B cell (primary cell): ENCODE results near the gene TMIGD2. TPM values are rescaled to one million over a fixed set of nuclear protein-coding genes. Genes with fewer than 3 reads are reported as not detected.

ENCODE experiments used
- ATAC-seq: fragments of 200-7000 bp; cut with Tn5 transposase; one replicate; pipeline ENCODE4 v1.10.0; 2021; ENCODE audit warnings: low read depth, mild to moderate bottlenecking, moderate number of reproducible peaks, moderate library complexity
- CTCF ChIA-PET: fragments of 350-600 bp; sonication (Branson Sonifier 250); formaldehyde crosslinking; loops from one replicate; lab custom pipeline; 2021; ENCODE audit warnings: antibody characterized with exemption, inconsistent platforms; lab: Charles Lee
- POLR2A ChIA-PET: fragments of 350-600 bp; sonication (Branson Sonifier 250); formaldehyde crosslinking; loops from one replicate; lab custom pipeline; 2021; ENCODE audit warnings: antibody characterized with exemption; lab: Charles Lee
- DNase-seq: peaks from one replicate; pipeline ENCODE4 v3.0.0; 2013
- H2AFZ ChIP-seq: 2 replicates; pipeline ENCODE4 v1.6.1; 2012; ENCODE audit warnings: mild to moderate bottlenecking, low read depth, low read length; ENCODE audit not compliant: insufficient read depth, poor library complexity, severe bottlenecking
- H3K27ac ChIP-seq, 2 donors: 1 replicate in 1 of 2; 2 replicates in 1 of 2; pipeline ENCODE4 v1.5.1; 2012 to 2013; ENCODE audit warnings: low read length in 2 of 2, mild to moderate bottlenecking in 2 of 2, moderate library complexity in 1 of 2
- H3K27me3 ChIP-seq, 4 experiments: fragments of 200-600 bp in 1 of 4; sonication (generic) in 1 of 4; replicated peaks in 1 of 4; 1 replicate in 2 of 4; 2 replicates in 2 of 4; pipeline versions ENCODE4 v1.6.1 to v1.7.0; 2013 to 2016; ENCODE audit warnings: low read length in 3 of 4, mild to moderate bottlenecking in 2 of 4, mixed read lengths in 1 of 4, moderate library complexity in 1 of 4; ENCODE audit not compliant: insufficient read depth in 4 of 4, control insufficient read depth in 3 of 4; ENCODE audit errors: control extremely low read depth in 1 of 4
- H3K36me3 ChIP-seq, 2 experiments: replicated peaks in 1 of 2; 1 replicate in 1 of 2; 2 replicates in 1 of 2; pipeline versions ENCODE4 v1.6.1 to v1.7.1; 2013; ENCODE audit warnings: low read length in 1 of 2; ENCODE audit not compliant: insufficient read depth in 2 of 2, control insufficient read depth in 1 of 2; ENCODE audit errors: control extremely low read depth in 1 of 2, extremely low read depth in 1 of 2
- H3K4me1 ChIP-seq, 2 donors: fragments of 200-600 bp in 1 of 2; sonication (generic) in 1 of 2; 1 replicate in 1 of 2; 2 replicates in 1 of 2; pipeline versions ENCODE4 v1.5.1 to v1.6.1; 2013 to 2017; ENCODE audit warnings: low read length in 2 of 2; ENCODE audit not compliant: control insufficient read depth in 2 of 2, insufficient read depth in 2 of 2
- H3K4me2 ChIP-seq: replicated peaks from 2 replicates; pipeline ENCODE3; 2012; ENCODE audit warnings: mild to moderate bottlenecking, low read depth, low read length; ENCODE audit not compliant: poor library complexity, severe bottlenecking
- H3K4me3 ChIP-seq, 5 experiments: fragments of 200-600 bp in 1 of 5; sonication (generic) in 1 of 5; 1 replicate in 3 of 5; 2 replicates in 2 of 5; pipeline versions ENCODE4 v1.5.1 to v1.7.0; 2011 to 2016; ENCODE audit warnings: low read length in 4 of 5, mild to moderate bottlenecking in 4 of 5, low read depth in 2 of 5, control low read depth in 1 of 5, moderate library complexity in 1 of 5; ENCODE audit not compliant: insufficient read depth in 1 of 5; ENCODE audit errors: control extremely low read depth in 1 of 5, extremely low read depth in 1 of 5
- H3K79me2 ChIP-seq: fragments of 200-600 bp; sonication (generic); one replicate; pipeline ENCODE4 v1.6.0; 2016; ENCODE audit warnings: low read length; ENCODE audit not compliant: control insufficient read depth, insufficient read depth
- H3K9ac ChIP-seq: fragments of 200-600 bp; sonication (generic); 2 replicates; pipeline ENCODE4 v1.6.1; 2017; ENCODE audit warnings: mild to moderate bottlenecking, low read length, moderate library complexity
- H3K9me3 ChIP-seq, 3 donors: one replicate each; pipeline versions ENCODE4 v1.6.1 to v1.7.1; 2013; ENCODE audit warnings: low read length in 2 of 3; ENCODE audit not compliant: control insufficient read depth in 2 of 3, insufficient read depth in 1 of 3; ENCODE audit errors: control extremely low read depth in 1 of 3
- H4K20me1 ChIP-seq: 2 replicates; pipeline ENCODE4 v1.6.0; 2012; ENCODE audit warnings: mild to moderate bottlenecking, low read length; ENCODE audit not compliant: insufficient read depth, control insufficient read depth, poor library complexity, severe bottlenecking
- H3K27ac Mint-ChIP-seq: one replicate; pipeline ENCODE4 v1.8.0; 2021; ENCODE audit warnings: mixed read lengths
- H3K27me3 Mint-ChIP-seq: one replicate; pipeline ENCODE4 v1.8.0; 2021; ENCODE audit warnings: mixed read lengths
- H3K4me1 Mint-ChIP-seq: one replicate; pipeline ENCODE4 v1.8.0; 2021; ENCODE audit warnings: mixed read lengths
- H3K4me3 Mint-ChIP-seq: one replicate; pipeline ENCODE4 v1.8.0; 2021; ENCODE audit warnings: mixed read lengths
- H3K9me3 Mint-ChIP-seq: one replicate; pipeline ENCODE4 v1.8.0; 2022; ENCODE audit warnings: mixed read lengths; ENCODE audit not compliant: insufficient read depth
- CTCF ChIP-seq: fragments of 200-600 bp; IDR thresholded peaks from one replicate; pipeline ENCODE4 v1.8.0; 2022; ENCODE audit warnings: antibody characterized with exemption, mild to moderate bottlenecking
- EZH2 ChIP-seq: IDR thresholded peaks from 2 replicates; pipeline ENCODE4 v1.6.1; 2012; ENCODE audit warnings: borderline replicate concordance, low read depth, mild to moderate bottlenecking, moderate library complexity, low read length; ENCODE audit not compliant: insufficient read depth, poor library complexity, severe bottlenecking
- WGBS: methylation state at CpG from one replicate; pipeline ENCODE4 v1.1.5; 2013; ENCODE audit warnings: missing lambda C conversion rate; ENCODE audit not compliant: insufficient coverage; 5-methylcytosine and 5-hydroxymethylcytosine counted together
- intact Hi-C: fragments of 100-400 bp; cut with micrococcal nuclease; formaldehyde crosslinking; loops from one replicate; pipeline ENCODE4 v1.10.0; 2022
- polyA plus RNA-seq: library from polyadenylated mRNA; depleted of rRNA; stranded (reverse); fragments of >200 nt; gene quantifications from 2 replicates; pipeline ENCODE4 v1.2.3, GENCODE V29; 2012
- total RNA-seq, 2 donors: library from RNA; stranded (reverse); fragments of 120-200 nt in 1 of 2; gene quantifications; 1 replicate in 1 of 2; 2 replicates in 1 of 2; pipeline versions ENCODE4 v1.2.3 to v1.2.4, GENCODE V29; 2013 to 2022

The TMIGD2 gene
- total and polyA plus RNA-seq, 2 donors (not counting 1 experiment from before 2014, with no cell fraction given) = 0.24 TPM; not detected in 1

GRCh38 chr19:4266253-4267000 is 35.8 kb downstream of the TMIGD2 start:
- H3K4me2 ChIP-seq = no peak overlapping the region
- peaks cover 0 to 11% of the 10 kb centered on the region in 2 donors for H3K4me1 ChIP-seq
- H3K27ac ChIP-seq = no peak overlapping the region
- H3K9me3 ChIP-seq = no peaks in the 10 kb centered on the region
- H3K79me2 ChIP-seq = no peaks in the 10 kb centered on the region
- Mint-ChIP-seq H3K4me3 (no peak overlapping the region), H3K27ac (no peak overlapping the region), H3K4me1 (peaks cover 12% of the 10 kb centered on the region), H3K27me3 (no peaks in the 10 kb centered on the region), H3K9me3 (no peaks in the 10 kb centered on the region)
- no peak for TF ChIP-seq CTCF
- TF ChIP-seq EZH2 = no peak
- H2AFZ ChIP-seq = no peak overlapping the region
- H3K9ac ChIP-seq = no peak overlapping the region
- H3K27me3 ChIP-seq = no peaks in the 10 kb centered on the region
- intact Hi-C loops = no loop called here
- ChIA-PET CTCF (interaction anchor here (0.7 to 8.1 kb wide), 13 partner anchors 9 to 370 kb away, joined by 3 to 89 read pairs (median 5); partner anchors contain the start of genes CHAF1A, HDGFL2, MPND and SH3GL1), POLR2A (interaction anchor here (1.2 kb wide), 1 partner anchor 134 kb away, joined by 3 read pairs; the partner anchor contains the start of gene SH3GL1)
- peaks cover 0 to 64% of the 10 kb centered on the region in 2 experiments for H3K36me3 ChIP-seq
- no peak overlapping the region for H3K4me3 ChIP-seq
- ATAC-seq (no peak), DNase-seq (no peak)
- peaks cover 9% of the 10 kb centered on the region for H4K20me1 ChIP-seq
- WGBS = 79% methylated on average over 14 of the region's 18 CpGs

GRCh38 chr19:4264812-4265211 is 37.4 kb downstream of the TMIGD2 start:
- Mint-ChIP-seq H3K4me3 (no peak overlapping the region), H3K27me3 (no peaks in the 10 kb centered on the region), H3K4me1 (peaks cover 14% of the 10 kb centered on the region), H3K9me3 (no peaks in the 10 kb centered on the region), H3K27ac (no peak overlapping the region)
- Histone ChIP-seq H3K27ac (no peak overlapping the region), H4K20me1 (peaks cover 9% of the 10 kb centered on the region), H3K4me2 (no peak overlapping the region), H3K9ac (no peak overlapping the region), H3K4me3 (no peak overlapping the region), H3K36me3 (peaks cover 0 to 70% of the 10 kb centered on the region in 2 experiments), H3K27me3 (no peaks in the 10 kb centered on the region), H3K79me2 (no peaks in the 10 kb centered on the region), H2AFZ (no peak overlapping the region), H3K9me3 (no peaks in the 10 kb centered on the region), H3K4me1 (peaks cover 0 to 11% of the 10 kb centered on the region in 2 donors)
- CTCF ChIA-PET = interaction anchor here (0.7 to 1.0 kb wide), 2 partner anchors 260 to 372 kb away, joined by 3 read pairs; no protein-coding TSS in a partner anchor
- intact Hi-C loops = no loop called here
- ATAC-seq (no peak), DNase-seq (no peak)
- POLR2A ChIA-PET = no interaction called here
- WGBS = 73% methylated on average over 3 of the region's 4 CpGs
- TF ChIP-seq EZH2 (no peak), CTCF (no peak)
